WERI-Rb-1 (cell line): ENCODE measurements around the gene WDR49.

ENCODE experiments used
- DNase-seq: peaks from one replicate; pipeline ENCODE4 v3.0.0-alpha.2; 2020
- H3K27ac ChIP-seq: fragments of 250-450 bp; sonication (Bioruptor Pico); 2 replicates; pipeline ENCODE4 v1.5.1; 2020; ENCODE audit warnings: mild to moderate bottlenecking, moderate library complexity
- H3K27me3 ChIP-seq: fragments of 250-450 bp; sonication (Bioruptor Pico); 2 replicates; pipeline ENCODE4 v1.5.1; 2021; ENCODE audit warnings: mild to moderate bottlenecking, low read depth, moderate library complexity; ENCODE audit not compliant: insufficient read depth, severe bottlenecking
- H3K36me3 ChIP-seq: fragments of 250-450 bp; sonication (Bioruptor Pico); 2 replicates; pipeline ENCODE4 v1.5.1; 2020; ENCODE audit warnings: mild to moderate bottlenecking, moderate library complexity
- H3K4me3 ChIP-seq: 2 replicates; pipeline ENCODE4 v1.5.1; 2011; ENCODE audit warnings: low read depth, mild to moderate bottlenecking, control low read depth, low read length
- H3K9me3 ChIP-seq: fragments of 250-450 bp; sonication (Bioruptor Pico); 2 replicates; pipeline ENCODE4 v1.5.1; 2021; ENCODE audit warnings: mild to moderate bottlenecking, moderate library complexity; ENCODE audit not compliant: severe bottlenecking
- CTCF ChIP-seq: IDR thresholded peaks from 2 replicates; pipeline ENCODE4 v1.5.1; 2011; ENCODE audit warnings: low read depth, mild to moderate bottlenecking, control low read depth, inconsistent platforms, low read length

Gene WDR49

DNA sequence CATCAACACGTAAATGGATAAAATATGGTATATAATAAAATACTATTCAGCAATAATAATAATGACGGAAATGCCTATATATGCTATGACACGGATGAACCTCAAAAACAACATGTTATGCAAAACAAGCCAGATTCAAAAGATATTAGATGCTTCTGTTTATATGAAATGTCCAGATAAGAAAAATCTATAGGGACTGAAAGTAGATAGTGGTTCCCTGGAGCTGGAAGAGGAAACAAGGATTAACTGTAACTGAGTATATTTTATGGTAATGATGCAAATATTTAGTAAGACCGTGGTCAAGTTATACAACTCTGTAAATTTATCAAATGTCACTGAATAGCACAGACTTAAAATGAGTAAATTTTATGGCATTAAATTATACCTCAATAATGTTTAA is 25.8 kb upstream of the WDR49 start:
- H3K36me3 ChIP-seq = peaks cover 6% of the 10 kb centered on the region
- H3K27ac ChIP-seq = no peak overlapping the region

GRCh38 chr3:167675848-167676247 is 22.1 kb upstream of the WDR49 start:
- no peak overlapping the region for H3K4me3 ChIP-seq
- no peaks in the 10 kb centered on the region for H3K27me3 ChIP-seq
- H3K36me3 ChIP-seq = no peaks in the 10 kb centered on the region
- TF ChIP-seq CTCF = no peak
- H3K9me3 ChIP-seq = no peaks in the 10 kb centered on the region
- no peak overlapping the region for H3K27ac ChIP-seq
- DNase-seq = no peak

More for the DNA sequence above, 25.8 kb upstream of the WDR49 start:
- TF ChIP-seq CTCF = no peak
- no peak for DNase-seq
- Histone ChIP-seq H3K9me3 (no peaks in the 10 kb centered on the region), H3K4me3 (no peak overlapping the region), H3K27me3 (no peaks in the 10 kb centered on the region)

- no peak for TF ChIP-seq CTCF
- DNase-seq = no peak
- H3K27ac ChIP-seq = no peak overlapping the region
- H3K4me3 ChIP-seq = no peak overlapping the region
- H3K27me3 ChIP-seq = no peaks in the 10 kb centered on the region
- no peaks in the 10 kb centered on the region for H3K36me3 ChIP-seq
- no peaks in the 10 kb centered on the region for H3K9me3 ChIP-seq
These were observed 19.5 kb upstream of the WDR49 start for GRCh38 chr3:167673221-167673620.

DNA sequence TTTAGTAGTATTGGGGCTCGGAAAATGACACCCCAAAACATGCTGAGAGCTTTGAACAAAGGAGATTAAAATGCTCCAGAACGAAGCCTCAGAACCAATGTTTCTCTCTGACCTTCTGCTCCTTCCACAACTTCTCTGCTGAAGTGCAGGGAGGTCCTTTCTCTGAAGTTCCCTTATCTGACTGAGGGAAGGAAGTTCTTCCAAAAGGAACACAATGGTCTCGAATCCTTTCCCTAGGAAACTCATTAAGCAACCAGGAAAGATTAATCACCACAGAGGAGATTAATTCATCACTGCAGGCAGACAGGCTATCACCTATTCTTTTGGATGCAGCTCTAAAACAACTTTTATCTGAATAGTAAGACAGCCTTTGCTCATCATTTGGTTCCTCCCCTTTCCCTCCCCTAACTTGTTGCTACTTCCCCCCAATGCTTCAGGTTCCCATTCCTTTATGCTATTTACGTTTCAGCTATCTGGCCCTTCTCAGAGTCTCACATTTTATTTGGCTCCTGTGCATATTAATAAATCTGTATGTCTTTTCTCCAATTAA is 18.2 kb upstream of the WDR49 start:
- Histone ChIP-seq H3K27me3 (no peaks in the 10 kb centered on the region), H3K9me3 (no peaks in the 10 kb centered on the region), H3K27ac (no peak overlapping the region), H3K36me3 (no peaks in the 10 kb centered on the region), H3K4me3 (no peak overlapping the region)
- no peak for TF ChIP-seq CTCF
- DNase-seq = no peak

DNA sequence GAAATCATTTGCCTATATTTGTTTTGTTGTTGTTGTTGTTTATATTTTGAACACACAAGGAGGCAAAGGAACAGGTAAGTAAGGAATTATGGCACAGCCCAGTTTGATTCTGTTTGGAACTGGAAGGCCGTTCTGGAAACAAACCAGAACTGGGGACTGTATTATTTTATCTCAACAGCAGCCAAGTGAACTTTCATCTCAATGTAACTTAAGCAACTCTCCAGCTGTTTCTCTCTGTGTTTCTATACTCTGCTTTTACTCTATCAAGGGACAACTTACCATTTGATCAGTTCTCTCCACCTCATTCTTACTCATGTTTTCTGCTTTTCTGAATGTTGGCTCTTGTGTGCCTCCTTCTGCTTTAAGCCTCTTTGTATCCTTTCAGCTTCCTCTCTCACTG is 16.0 kb upstream of the WDR49 start:
- H3K9me3 ChIP-seq = no peaks in the 10 kb centered on the region
- no peak overlapping the region for H3K4me3 ChIP-seq
- DNase-seq = no peak

More for the DNA sequence above, 16.0 kb upstream of the WDR49 start:
- Histone ChIP-seq H3K27me3 (no peaks in the 10 kb centered on the region), H3K27ac (no peak overlapping the region), H3K36me3 (no peaks in the 10 kb centered on the region)
- TF ChIP-seq CTCF = no peak
